Endothelial cell of umbilical vein (primary cell): ENCODE data around the gene SYNPO2. TPM values are rescaled to one million over a fixed set of nuclear protein-coding genes. Genes with fewer than 3 reads are reported as not detected.

Experiments used
- BruUV-seq: library from RNA; stranded (reverse); fragments of 400-500 nt; replicated peaks from 2 replicates; lab custom pipeline; 2021; lab: Mats Ljungman, UMichigan
- CTCF ChIA-PET: fragments of 300-600, 350-600 bp; sonication (Branson Sonifier 250); formaldehyde crosslinking; loops from one replicate; lab custom pipeline; 2021; ENCODE audit warnings: antibody characterized with exemption, inconsistent platforms; lab: Charles Lee
- POLR2A ChIA-PET: fragments of 300-600, 350-600 bp; sonication (Branson Sonifier 250); formaldehyde crosslinking; loops from one replicate; lab custom pipeline; 2021; ENCODE audit warnings: antibody characterized with exemption, inconsistent platforms; lab: Charles Lee
- DNase-seq: peaks from one replicate; pipeline ENCODE4 v3.0.0-alpha.2; 2011; ENCODE audit warnings: low read depth, low spot score
- FAIRE-seq: peaks from 2 replicates; lab custom pipeline; 2011; peaks lifted over from hg19 to GRCh38; lab: Jason Lieb, UNC
- H2AFZ ChIP-seq: 2 replicates; pipeline ENCODE4 v1.6.0; 2012; ENCODE audit warnings: low read depth, low read length, control low read depth, inconsistent platforms
- H3K27ac ChIP-seq: 2 replicates; pipeline ENCODE4 v1.5.1; 2011; ENCODE audit warnings: low read depth, mild to moderate bottlenecking, control low read depth, low read length, moderate library complexity; ENCODE audit not compliant: insufficient read depth
- H3K27me3 ChIP-seq, 2 experiments: 2 replicates each; pipeline versions ENCODE4 v1.6.0 to v1.6.1; 2011; ENCODE audit warnings: low read length in 2 of 2, mixed read lengths in 1 of 2; ENCODE audit not compliant: control insufficient read depth in 2 of 2, insufficient read depth in 2 of 2
- H3K36me3 ChIP-seq, 2 experiments: 2 replicates in 1 of 2; 3 replicates in 1 of 2; pipeline ENCODE4 v1.5.1; 2011; ENCODE audit warnings: low read length in 2 of 2, mild to moderate bottlenecking in 1 of 2, moderate library complexity in 1 of 2; ENCODE audit not compliant: control insufficient read depth in 2 of 2, insufficient read depth in 2 of 2; ENCODE audit errors: extremely low read depth in 1 of 2
- H3K4me1 ChIP-seq: 3 replicates; pipeline ENCODE4 v1.5.1; 2011; ENCODE audit warnings: mild to moderate bottlenecking, low read length; ENCODE audit not compliant: control insufficient read depth, insufficient read depth; ENCODE audit errors: extremely low read depth
- H3K4me2 ChIP-seq: 2 replicates; pipeline ENCODE4 v1.6.1; 2011; ENCODE audit warnings: low read length, control low read depth, mixed read lengths; ENCODE audit not compliant: insufficient read depth
- H3K4me3 ChIP-seq, 3 experiments: fragments of 200-600 bp in 1 of 3; sonication (generic), shearing (Covaris generic) in 1 of 3; replicated peaks in 1 of 3; 2 replicates each; pipeline ENCODE4 v1.5.1; 2011 to 2016; ENCODE audit warnings: control low read depth in 3 of 3, low read length in 3 of 3, mild to moderate bottlenecking in 2 of 3, inconsistent platforms in 1 of 3, low read depth in 1 of 3, moderate library complexity in 1 of 3; ENCODE audit not compliant: insufficient read depth in 1 of 3
- H3K79me2 ChIP-seq: 2 replicates; pipeline ENCODE4 v1.6.0; 2012; ENCODE audit warnings: low read length, inconsistent platforms; ENCODE audit not compliant: control insufficient read depth, insufficient read depth
- H3K9ac ChIP-seq: replicated peaks from 2 replicates; pipeline ENCODE3; 2011; ENCODE audit warnings: low read length, control low read depth; ENCODE audit not compliant: insufficient read depth; ENCODE audit errors: extremely low read depth
- H3K9me1 ChIP-seq: replicated peaks from 3 replicates; pipeline ENCODE4 v1.6.0; 2011; ENCODE audit warnings: mild to moderate bottlenecking, low read length; ENCODE audit not compliant: control insufficient read depth, insufficient read depth; ENCODE audit errors: extremely low read depth
- H3K9me3 ChIP-seq: replicated peaks from 2 replicates; pipeline ENCODE4 v1.5.1; 2012; ENCODE audit warnings: low read length, inconsistent platforms; ENCODE audit not compliant: control insufficient read depth, insufficient read depth
- H4K20me1 ChIP-seq: replicated peaks from 2 replicates; pipeline ENCODE3; 2011; ENCODE audit warnings: mild to moderate bottlenecking, low read length; ENCODE audit not compliant: control insufficient read depth, insufficient read depth; ENCODE audit errors: extremely low read depth
- GATA2 ChIP-seq: IDR thresholded peaks from 2 replicates; pipeline ENCODE4 v1.7.0; 2011; ENCODE audit warnings: low read depth, mild to moderate bottlenecking, moderate library complexity, mixed read lengths, low read length; ENCODE audit not compliant: insufficient read length, insufficient read depth
- JUN ChIP-seq: IDR thresholded peaks from 2 replicates; pipeline ENCODE4 v1.6.1; 2011; ENCODE audit warnings: borderline replicate concordance, low read depth; ENCODE audit not compliant: insufficient read length, insufficient read depth
- POLR2A ChIP-seq: IDR thresholded peaks from 2 replicates; pipeline ENCODE4 v1.6.1; 2012; ENCODE audit warnings: low read depth, mild to moderate bottlenecking, control low read depth, low read length
- POLR2AphosphoS5 ChIP-seq: IDR thresholded peaks from 2 replicates; pipeline ENCODE4 v1.6.1; 2012; ENCODE audit warnings: low read depth, mild to moderate bottlenecking, control low read depth, low read length, moderate library complexity; ENCODE audit not compliant: insufficient read depth
- dilution Hi-C: fragments of 300-500 bp; cut with MboI; formaldehyde crosslinking; loops from one replicate; pipeline ENCODE4 v1.15.0; 2019; ENCODE audit warnings: low sequenced_read_pairs; ENCODE audit not compliant: extremely low pct_ligation_motif_present
- intact Hi-C: fragments of 100-400 bp; cut with micrococcal nuclease; formaldehyde crosslinking; loops from one replicate; pipeline ENCODE4 v1.10.0; 2022
- polyA plus RNA-seq, 4 experiments: library from polyadenylated mRNA; depleted of rRNA in 3 of 4; stranded (reverse) in 3 of 4; unstranded in 1 of 4; fragments of >200 nt; gene quantifications; 2 replicates each; pipeline versions ENCODE4 v1.2.1 to v1.2.3, GENCODE V29; 2011 to 2012; ENCODE audit warnings: missing spikeins in 1 of 4
- total RNA-seq: library from RNA; stranded (reverse); gene quantifications from 2 replicates; pipeline ENCODE4 v1.2.3, GENCODE V29; 2021
- TF ChIP-seq, protein P1 (sequence below), 2 donors: IDR thresholded peaks; 1 replicate in 1 of 2; 2 replicates in 1 of 2; pipeline ENCODE4 v1.5.1; 2011; ENCODE audit warnings: low read length in 2 of 2, mild to moderate bottlenecking in 2 of 2, moderate library complexity in 2 of 2, control low read depth in 1 of 2, inconsistent platforms in 1 of 2, low read depth in 1 of 2; ENCODE audit not compliant: insufficient read depth in 1 of 2; ENCODE audit errors: extremely low read depth in 1 of 2
- TF ChIP-seq, protein P2 (sequence below): IDR thresholded peaks from 2 replicates; pipeline ENCODE4 v1.6.1; 2011; ENCODE audit not compliant: insufficient read depth, insufficient read length

The SYNPO2 gene
- total and polyA plus RNA-seq, 2 donors (not counting 3 experiments of a cell fraction or from before 2014, with no cell fraction given) = 0.06 to 0.13 TPM

GRCh38 chr4:118931786-118932185 lies 43.1 kb downstream of the SYNPO2 start:
- ChIA-PET CTCF (interaction anchor here (1.0 to 2.1 kb wide), 3 partner anchors 9 to 78 kb away, joined by 3 to 5 read pairs (median 4); no protein-coding TSS in a partner anchor), POLR2A (no interaction called here)
- no peak overlapping the region for H3K27ac ChIP-seq
- no peaks in the 10 kb centered on the region for H3K9me1 ChIP-seq
- no peak overlapping the region for H3K9ac ChIP-seq
- no peaks in the 10 kb centered on the region for H4K20me1 ChIP-seq
- dilution Hi-C loops (no loop called here), intact Hi-C loops (no loop called here)
- no peaks in the 10 kb centered on the region for H3K4me1 ChIP-seq
- no peak for FAIRE-seq
- no peaks in the 10 kb centered on the region for H3K36me3 ChIP-seq
- TF ChIP-seq, protein P1, sequence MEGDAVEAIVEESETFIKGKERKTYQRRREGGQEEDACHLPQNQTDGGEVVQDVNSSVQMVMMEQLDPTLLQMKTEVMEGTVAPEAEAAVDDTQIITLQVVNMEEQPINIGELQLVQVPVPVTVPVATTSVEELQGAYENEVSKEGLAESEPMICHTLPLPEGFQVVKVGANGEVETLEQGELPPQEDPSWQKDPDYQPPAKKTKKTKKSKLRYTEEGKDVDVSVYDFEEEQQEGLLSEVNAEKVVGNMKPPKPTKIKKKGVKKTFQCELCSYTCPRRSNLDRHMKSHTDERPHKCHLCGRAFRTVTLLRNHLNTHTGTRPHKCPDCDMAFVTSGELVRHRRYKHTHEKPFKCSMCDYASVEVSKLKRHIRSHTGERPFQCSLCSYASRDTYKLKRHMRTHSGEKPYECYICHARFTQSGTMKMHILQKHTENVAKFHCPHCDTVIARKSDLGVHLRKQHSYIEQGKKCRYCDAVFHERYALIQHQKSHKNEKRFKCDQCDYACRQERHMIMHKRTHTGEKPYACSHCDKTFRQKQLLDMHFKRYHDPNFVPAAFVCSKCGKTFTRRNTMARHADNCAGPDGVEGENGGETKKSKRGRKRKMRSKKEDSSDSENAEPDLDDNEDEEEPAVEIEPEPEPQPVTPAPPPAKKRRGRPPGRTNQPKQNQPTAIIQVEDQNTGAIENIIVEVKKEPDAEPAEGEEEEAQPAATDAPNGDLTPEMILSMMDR (IDR thresholded peaks at IDR 0.05; ENCODE audit: extremely low read depth in 1 of 2, insufficient read depth in 1 of 2, low read depth in 1 of 2, low read length in 2 of 2) = no peak
- TF ChIP-seq GATA2 (no peak), POLR2A (no peak), POLR2AphosphoS5 (no peak), JUN (no peak)
- TF ChIP-seq, protein P2, sequence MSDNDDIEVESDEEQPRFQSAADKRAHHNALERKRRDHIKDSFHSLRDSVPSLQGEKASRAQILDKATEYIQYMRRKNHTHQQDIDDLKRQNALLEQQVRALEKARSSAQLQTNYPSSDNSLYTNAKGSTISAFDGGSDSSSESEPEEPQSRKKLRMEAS = no peak
- no TSS peak for BruUV-seq
- H3K4me2 ChIP-seq = no peak overlapping the region
- H2AFZ ChIP-seq = no peak overlapping the region
- H3K27me3 ChIP-seq = peaks cover 0 to 2% of the 10 kb centered on the region in 2 experiments
- H3K9me3 ChIP-seq = no peaks in the 10 kb centered on the region
- no peaks in the 10 kb centered on the region for H3K79me2 ChIP-seq
- no peak for DNase-seq
- no peak overlapping the region for H3K4me3 ChIP-seq
